ENCODE measurements around the gene PIAS1.

DNA sequence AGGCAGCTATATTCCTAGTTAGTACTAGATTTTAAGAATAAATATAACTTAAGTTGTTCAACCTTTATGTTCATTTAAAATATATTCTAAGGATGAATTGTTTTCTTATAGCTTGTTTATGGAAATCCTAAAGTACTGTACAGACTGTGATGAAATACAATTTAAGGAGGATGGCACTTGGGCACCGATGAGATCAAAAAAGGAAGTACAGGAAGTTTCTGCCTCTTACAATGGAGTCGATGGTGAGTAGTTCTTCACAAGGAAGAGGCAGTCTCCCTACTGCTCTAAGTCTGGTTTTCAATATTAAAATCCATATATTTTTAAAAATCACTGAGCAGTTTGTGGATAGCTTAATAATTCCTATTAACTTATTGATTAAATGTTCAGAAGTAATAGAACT lies 121.4 kb downstream of the PIAS1 start:
- TF ChIP-seq YY1 (IDR thresholded peaks at IDR 0.05; ENCODE audit: insufficient read depth, insufficient read length), result no peak
- no peak for TF ChIP-seq SUZ12 (IDR thresholded peaks at IDR 0.05; ENCODE audit: extremely low read depth, insufficient read depth, insufficient read length)
- TF ChIP-seq ZNF274 (IDR thresholded peaks at IDR 0.05; ENCODE audit: low read depth, low read length), result no peak
